ENCODE data around the gene UBL4A.
A peak's percentile ranks its signal among the peaks of the same experiment; 100 is the strongest.

The UBL4A gene

DNA sequence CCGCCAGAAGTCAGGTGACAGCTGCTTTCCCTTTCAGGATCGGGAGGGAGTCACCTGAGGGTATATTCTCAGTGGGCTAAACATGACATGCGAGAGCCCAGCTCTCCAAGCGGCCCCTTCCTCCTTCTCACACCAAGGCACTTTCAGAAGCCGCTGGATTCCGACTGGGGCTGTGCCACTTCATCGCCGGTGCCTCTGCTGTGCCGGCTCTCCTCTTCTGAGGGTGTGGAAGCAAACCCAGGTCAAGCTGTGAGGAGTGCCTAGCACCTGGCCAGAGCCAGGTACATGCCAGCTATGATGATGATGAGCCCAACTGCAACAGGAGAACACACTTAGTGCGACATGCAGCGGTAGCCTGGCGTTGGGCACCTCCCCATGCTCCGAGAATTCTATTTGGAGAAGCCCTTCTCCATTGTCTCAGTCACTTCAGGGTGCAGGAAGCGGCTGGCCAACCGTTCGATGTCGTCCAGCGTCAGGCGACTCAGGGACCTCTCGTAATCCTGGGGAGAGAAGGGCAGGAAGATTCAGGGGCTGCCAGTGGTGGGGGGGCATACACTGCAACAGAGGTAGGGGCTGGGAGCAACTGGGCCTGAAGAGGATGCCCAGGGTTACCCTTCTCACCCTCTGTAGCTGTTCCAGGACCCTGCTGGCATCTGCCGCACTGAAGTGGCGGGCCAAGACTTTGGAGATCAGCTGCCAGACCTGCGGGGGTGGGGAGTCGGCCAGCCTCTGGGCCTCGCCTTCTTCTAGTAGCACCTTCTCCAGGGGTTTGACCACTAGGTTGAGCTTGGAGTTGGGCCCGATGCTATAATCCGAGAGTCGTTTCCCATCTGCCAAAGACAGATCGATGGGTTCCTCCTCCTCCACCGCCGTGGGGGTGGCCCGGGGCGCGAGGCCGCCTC is 1.0 kb downstream of the UBL4A start:
- TF ChIP-seq POU2F2 (IDR thresholded peaks at IDR 0.05; ENCODE audit: low read depth, low read length), result no peak
- TF ChIP-seq POLR2A (IDR thresholded peaks at IDR 0.05; ENCODE audit: low read depth, low read length), result no peak
- no peak for TF ChIP-seq PAX5 (IDR thresholded peaks at IDR 0.05; ENCODE audit: insufficient read depth, low read length, severe bottlenecking)
- TF ChIP-seq POLR2AphosphoS5 (IDR thresholded peaks at IDR 0.05; ENCODE audit: low read depth, low read length), result no peak
- no peak for TF ChIP-seq SPI1 (IDR thresholded peaks at IDR 0.05; ENCODE audit: low read depth, low read length)
- no peak for TF ChIP-seq TAF1 (IDR thresholded peaks at IDR 0.05; ENCODE audit: low read depth, low read length)
- DNase-seq (ENCODE audit: insufficient read length, low spot score), result no peak
- FAIRE-seq, result peak; percentile 96

GRCh38 chrX:154484255-154485149 is 1.9 kb downstream of the UBL4A start:
- no peak for TF ChIP-seq SPI1 (IDR thresholded peaks at IDR 0.05; ENCODE audit: low read depth, low read length)
- no peak for TF ChIP-seq PAX5 (IDR thresholded peaks at IDR 0.05; ENCODE audit: insufficient read depth, low read length, severe bottlenecking)
- no peak for TF ChIP-seq POLR2AphosphoS5 (IDR thresholded peaks at IDR 0.05; ENCODE audit: low read depth, low read length)
- TF ChIP-seq POU2F2 (IDR thresholded peaks at IDR 0.05; ENCODE audit: low read depth, low read length), result no peak
- TF ChIP-seq POLR2A (IDR thresholded peaks at IDR 0.05; ENCODE audit: low read depth, low read length), result no peak
- no peak for TF ChIP-seq TAF1 (IDR thresholded peaks at IDR 0.05; ENCODE audit: low read depth, low read length)

DNA sequence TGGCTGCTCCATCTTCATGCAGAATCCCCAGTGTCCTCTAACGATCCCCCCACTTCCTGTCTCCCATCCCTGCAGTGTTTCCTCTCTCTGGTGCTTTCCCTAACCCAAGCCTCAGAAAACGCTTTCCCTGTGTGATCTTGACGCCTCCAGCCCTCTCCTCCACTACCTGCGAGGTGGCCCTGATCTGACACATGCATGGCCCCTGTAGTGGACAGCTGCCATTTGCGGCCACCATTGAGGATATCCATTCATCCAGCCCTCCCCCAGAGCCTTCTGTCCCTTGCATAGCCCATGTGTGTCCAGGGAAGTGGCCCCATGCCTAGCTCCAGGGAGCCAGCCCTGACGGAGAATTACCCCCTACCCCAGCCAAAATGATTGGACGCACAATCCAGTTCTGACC is 3.1 kb downstream of the UBL4A start:
- TF ChIP-seq POLR2AphosphoS5 (IDR thresholded peaks at IDR 0.05; ENCODE audit: low read depth, low read length) (no peak), POLR2A (IDR thresholded peaks at IDR 0.05; ENCODE audit: low read depth, low read length) (no peak), TAF1 (IDR thresholded peaks at IDR 0.05; ENCODE audit: low read depth, low read length) (no peak), SPI1 (IDR thresholded peaks at IDR 0.05; ENCODE audit: low read depth, low read length) (no peak), POU2F2 (IDR thresholded peaks at IDR 0.05; ENCODE audit: low read depth, low read length) (no peak), PAX5 (IDR thresholded peaks at IDR 0.05; ENCODE audit: insufficient read depth, low read length, severe bottlenecking) (no peak)
- DNase-seq (ENCODE audit: insufficient read length, low spot score) (no peak), FAIRE-seq (no peak)

More at GRCh38 chrX:154484255-154485149, 1.9 kb downstream of the UBL4A start:
- FAIRE-seq, result no peak
- no peak for DNase-seq (ENCODE audit: insufficient read length, low spot score)

- FAIRE-seq (no peak), DNase-seq (ENCODE audit: insufficient read length, low spot score) (no peak)
- no peak for TF ChIP-seq PAX5 (IDR thresholded peaks at IDR 0.05; ENCODE audit: insufficient read depth, low read length, severe bottlenecking)
- TF ChIP-seq POLR2AphosphoS5 (IDR thresholded peaks at IDR 0.05; ENCODE audit: low read depth, low read length), result no peak
- TF ChIP-seq POLR2A (IDR thresholded peaks at IDR 0.05; ENCODE audit: low read depth, low read length), result no peak
- TF ChIP-seq SPI1 (IDR thresholded peaks at IDR 0.05; ENCODE audit: low read depth, low read length), result no peak
- TF ChIP-seq TAF1 (IDR thresholded peaks at IDR 0.05; ENCODE audit: low read depth, low read length), result no peak
- TF ChIP-seq POU2F2 (IDR thresholded peaks at IDR 0.05; ENCODE audit: low read depth, low read length), result no peak
These were observed 3.6 kb downstream of the UBL4A start for GRCh38 chrX:154482786-154483185.

DNA sequence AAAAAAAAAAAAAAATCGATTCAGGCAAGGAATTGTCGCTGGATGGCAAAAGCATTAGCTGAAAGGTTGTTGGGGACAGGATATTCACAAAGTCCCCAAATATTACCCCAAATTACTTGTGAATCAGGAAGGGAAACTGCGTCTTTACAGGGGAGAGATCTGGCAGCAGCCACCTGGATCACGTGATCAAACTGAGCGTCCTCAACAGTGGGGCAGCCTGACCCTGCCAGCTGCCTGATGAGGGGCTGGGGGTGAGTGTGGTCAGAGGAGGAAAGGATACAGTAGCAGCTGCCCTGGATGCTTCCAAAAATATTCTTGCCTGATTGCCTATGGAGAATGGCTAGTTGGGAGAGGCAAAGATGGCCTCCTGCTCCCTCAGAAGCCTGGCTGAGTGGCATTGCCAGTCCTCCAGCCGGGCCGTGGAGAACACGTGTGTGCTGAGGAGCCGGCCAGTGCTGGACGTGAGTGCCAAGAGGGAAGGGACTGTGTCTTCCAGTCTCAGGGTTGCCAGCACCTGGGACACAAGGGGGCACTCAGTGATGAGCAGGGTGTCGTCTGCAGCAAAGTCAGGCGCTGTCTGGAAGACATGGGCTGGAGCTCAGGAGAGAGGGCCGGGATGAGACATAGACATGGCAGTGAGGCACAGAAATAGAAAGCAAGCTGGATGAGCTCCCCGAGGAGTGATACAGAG is 4.4 kb downstream of the UBL4A start:
- FAIRE-seq (peak; percentile 63), DNase-seq (ENCODE audit: insufficient read length, low spot score) (no peak)
- TF ChIP-seq PAX5 (IDR thresholded peaks at IDR 0.05; ENCODE audit: insufficient read depth, low read length, severe bottlenecking), result no peak

- FAIRE-seq (no peak), DNase-seq (ENCODE audit: insufficient read length, low spot score) (no peak)
- TF ChIP-seq PAX5 (IDR thresholded peaks at IDR 0.05; ENCODE audit: insufficient read depth, low read length, severe bottlenecking), result no peak
- no peak for TF ChIP-seq POLR2AphosphoS5 (IDR thresholded peaks at IDR 0.05; ENCODE audit: low read depth, low read length)
- TF ChIP-seq TAF1 (IDR thresholded peaks at IDR 0.05; ENCODE audit: low read depth, low read length), result no peak
- TF ChIP-seq SPI1 (IDR thresholded peaks at IDR 0.05; ENCODE audit: low read depth, low read length), result no peak
- no peak for TF ChIP-seq POLR2A (IDR thresholded peaks at IDR 0.05; ENCODE audit: low read depth, low read length)
- no peak for TF ChIP-seq POU2F2 (IDR thresholded peaks at IDR 0.05; ENCODE audit: low read depth, low read length)
These were observed 5.2 kb downstream of the UBL4A start for GRCh38 chrX:154481195-154481594.

GRCh38 chrX:154478728-154479622 is 7.4 kb downstream of the UBL4A start, which contains the start of gene LAGE3:
LAGE3 (minus strand) TSS chrX:154479281; CDS start chrX:154478915, 366 bp downstream.
- DNase-seq (ENCODE audit: insufficient read length, low spot score) (peak; percentile 85), FAIRE-seq (peak; percentile 98)
- TF ChIP-seq PAX5 (IDR thresholded peaks at IDR 0.05; ENCODE audit: insufficient read depth, low read length, severe bottlenecking) (peak; percentile 87), POLR2A (IDR thresholded peaks at IDR 0.05; ENCODE audit: low read depth, low read length) (no peak; the same call in 1 of the 2 replicates)

DNA sequence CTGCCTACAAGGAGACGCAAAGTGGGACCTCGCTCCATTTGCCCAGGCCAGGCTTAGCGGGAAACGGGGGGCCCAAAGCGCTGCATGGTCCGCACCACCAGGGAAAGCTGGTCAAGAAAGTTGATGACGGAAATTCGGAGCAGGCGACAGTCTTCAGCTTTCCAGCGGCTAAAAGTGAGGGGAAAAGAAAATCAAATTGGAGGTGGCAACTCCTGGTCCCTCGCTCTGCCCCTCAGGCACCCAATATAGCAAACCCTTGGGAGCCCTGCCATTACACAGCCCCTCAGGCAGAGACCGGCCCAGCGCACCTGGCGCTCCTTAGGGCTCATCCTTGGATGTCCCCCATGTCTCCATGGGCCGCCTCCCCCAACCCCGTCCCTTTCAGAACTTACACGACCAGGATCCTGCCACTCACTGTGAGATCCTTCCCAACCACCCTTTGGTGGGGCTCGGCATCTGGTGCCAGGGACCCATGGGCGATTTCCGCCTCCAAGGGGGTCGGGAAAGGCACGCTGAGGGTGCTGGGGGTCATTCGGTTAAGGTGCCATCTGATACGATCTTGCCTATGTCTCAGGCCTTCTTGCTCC is 8.4 kb downstream of the UBL4A start:
- DNase-seq (ENCODE audit: insufficient read length, low spot score) (no peak), FAIRE-seq (peak; percentile 28)
- no peak for TF ChIP-seq POU2F2 (IDR thresholded peaks at IDR 0.05; ENCODE audit: low read depth, low read length)
- TF ChIP-seq TAF1 (IDR thresholded peaks at IDR 0.05; ENCODE audit: low read depth, low read length), result no peak
- TF ChIP-seq POLR2AphosphoS5 (IDR thresholded peaks at IDR 0.05; ENCODE audit: low read depth, low read length), result no peak
- TF ChIP-seq POLR2A (IDR thresholded peaks at IDR 0.05; ENCODE audit: low read depth, low read length), result no peak
- no peak for TF ChIP-seq SPI1 (IDR thresholded peaks at IDR 0.05; ENCODE audit: low read depth, low read length)
- no peak for TF ChIP-seq PAX5 (IDR thresholded peaks at IDR 0.05; ENCODE audit: insufficient read depth, low read length, severe bottlenecking)
